ENCODE data around the gene COL4A2.
"Not testable (repeated sequence)": the region's sequence is repeated elsewhere in the genome, so short reads cannot be mapped to it uniquely, and the experiment has no call there.

COL4A2 gene

GRCh38 chr13:110382830-110383229 is 75.7 kb downstream of the COL4A2 start:
- no peak for DNase-seq

DNA sequence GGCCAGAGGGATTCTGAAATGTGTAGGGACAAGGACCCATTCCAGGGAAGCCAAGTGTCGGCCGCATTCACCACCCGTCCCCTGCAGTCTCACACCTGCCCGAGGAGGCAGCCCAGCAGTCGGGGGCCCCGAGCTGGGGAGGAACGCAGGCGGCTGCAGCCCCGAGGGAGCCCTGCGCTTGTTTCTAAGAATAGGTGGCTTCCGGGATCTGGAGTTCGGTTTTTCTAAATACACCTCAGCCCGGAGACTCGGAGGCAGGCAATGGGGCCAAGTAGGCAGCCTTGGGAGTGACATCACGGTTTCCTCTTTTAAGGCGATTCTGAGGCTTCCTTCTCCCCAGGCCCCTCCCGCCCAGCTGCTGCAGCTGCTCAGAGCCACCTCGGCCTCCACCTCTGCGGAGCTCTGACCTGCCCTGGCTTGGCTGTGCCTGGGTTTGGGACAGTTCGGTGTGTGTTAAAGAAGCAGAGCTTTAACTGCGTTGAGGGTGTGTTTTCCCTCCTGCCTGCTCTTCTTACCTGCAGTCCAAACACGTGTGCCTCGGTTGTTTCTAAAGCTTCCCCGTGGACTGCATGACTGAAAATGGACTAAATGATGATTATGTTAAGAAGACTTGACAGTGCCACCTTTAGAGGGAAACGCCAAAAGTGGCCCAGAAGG is 80.5 kb downstream of the COL4A2 start:
- DNase-seq = peak; percentile 8

DNA sequence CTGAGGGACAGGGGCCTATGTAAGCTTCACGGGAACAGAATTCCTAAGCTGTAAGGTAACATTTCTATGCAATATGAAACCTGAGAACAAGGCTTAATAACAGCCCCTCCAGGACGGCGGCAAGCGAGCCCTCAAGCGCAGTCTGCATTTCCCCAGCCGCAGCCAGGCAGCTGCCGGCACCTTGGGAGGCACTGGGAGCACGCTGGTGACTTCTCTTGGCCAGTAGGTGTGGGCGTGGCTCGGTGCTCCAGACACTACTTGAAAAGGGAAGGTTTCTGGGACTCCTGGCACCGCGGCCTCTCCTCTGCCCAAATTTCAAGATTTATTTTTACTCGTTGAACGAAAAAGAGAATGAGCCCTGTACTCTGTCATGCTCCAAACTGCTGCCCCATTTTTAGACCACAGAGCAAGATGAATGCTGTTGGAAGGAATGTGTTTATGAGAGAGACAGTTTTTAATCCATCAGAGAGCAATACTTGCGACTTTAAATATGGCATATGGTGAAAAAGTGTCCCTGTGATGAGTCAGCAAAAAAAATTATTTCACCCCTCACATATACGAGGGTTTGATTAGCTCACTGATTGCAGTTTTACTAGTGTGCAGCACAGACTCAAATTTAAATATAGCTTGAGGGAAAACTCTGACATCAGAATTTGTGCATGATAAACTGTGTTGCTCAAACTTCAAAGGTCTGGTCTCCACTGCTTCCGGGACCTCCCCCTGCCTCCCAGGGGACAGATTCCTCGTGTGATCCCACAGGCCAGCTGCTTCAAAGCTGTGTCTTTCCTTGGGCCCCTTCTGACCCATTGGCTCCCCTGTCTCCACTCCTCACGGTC is 81.2 kb downstream of the COL4A2 start:
- DNase-seq = no peak

DNA sequence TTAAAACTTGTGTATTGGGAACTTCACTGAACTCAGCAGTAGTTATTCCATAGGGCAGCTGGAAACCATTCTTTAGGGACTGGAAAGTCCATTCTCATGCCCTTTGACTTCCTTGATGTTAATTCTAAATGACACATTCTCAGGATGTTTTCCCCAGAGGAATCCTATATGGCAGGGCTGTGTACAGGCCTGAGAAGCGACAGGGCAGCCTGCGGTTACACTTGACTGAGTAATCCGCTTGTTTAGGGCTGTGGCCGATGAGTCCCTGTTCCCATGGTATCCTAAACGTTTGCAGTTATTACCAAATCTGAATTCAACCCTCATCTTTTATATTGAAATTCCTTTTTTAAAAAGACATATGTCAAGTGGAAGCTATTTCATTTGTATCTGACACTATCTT is 83.5 kb downstream of the COL4A2 start:
- no peak for DNase-seq

- DNase-seq = no peak
Measured at GRCh38 chr13:110391273-110391672, 84.2 kb downstream of the COL4A2 start.

- DNase-seq = no peak
Measured at GRCh38 chr13:110392510-110393240, 85.6 kb downstream of the COL4A2 start.

- no peak for DNase-seq
Measured at GRCh38 chr13:110393761-110394160, 86.7 kb downstream of the COL4A2 start.

DNA sequence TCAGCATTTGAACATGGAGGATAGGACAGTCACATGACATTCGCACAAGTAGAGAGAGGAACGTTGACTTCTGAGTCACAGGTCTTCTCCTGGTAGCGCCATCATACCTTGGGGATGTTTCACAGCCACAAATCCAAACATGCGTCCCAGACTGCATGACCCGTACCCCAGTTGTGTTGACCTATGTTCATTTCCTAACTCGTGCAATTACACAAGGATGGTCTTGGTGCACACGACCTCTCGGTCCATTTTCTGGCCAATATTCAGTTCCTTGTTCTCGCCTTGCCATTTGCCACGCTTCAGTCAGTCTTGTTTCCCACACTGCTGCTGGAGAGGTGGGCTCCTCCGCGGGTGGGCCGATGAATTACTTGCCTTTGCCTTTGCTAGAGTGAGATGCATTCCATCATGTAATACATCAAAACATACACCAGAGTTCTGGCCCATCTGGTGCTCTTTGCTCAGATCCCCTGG is 87.3 kb downstream of the COL4A2 start:
- no peak for DNase-seq

DNA sequence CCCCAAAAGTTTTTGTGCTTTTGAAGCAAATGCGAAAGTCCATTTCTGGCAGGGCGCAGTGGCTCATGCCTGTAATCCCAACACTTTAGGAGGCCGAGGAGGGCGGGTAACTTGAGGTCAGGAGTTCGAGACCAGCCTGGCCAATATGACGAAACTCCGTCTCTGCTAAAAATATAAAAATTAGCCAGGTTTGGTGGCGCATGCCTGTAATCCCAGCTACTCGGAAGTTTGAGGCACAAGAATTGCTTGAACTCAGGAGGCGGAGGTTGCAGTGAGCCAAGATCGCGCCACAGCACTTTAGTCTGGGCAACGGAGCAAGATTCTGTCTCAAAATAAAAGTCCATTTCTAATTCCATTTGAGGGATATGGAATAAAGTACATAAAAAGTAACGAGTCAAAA is 88.5 kb downstream of the COL4A2 start:
- not testable (repeated sequence) for DNase-seq

GRCh38 chr13:110396476-110396875 is 89.4 kb downstream of the COL4A2 start:
- DNase-seq = no peak

DNA sequence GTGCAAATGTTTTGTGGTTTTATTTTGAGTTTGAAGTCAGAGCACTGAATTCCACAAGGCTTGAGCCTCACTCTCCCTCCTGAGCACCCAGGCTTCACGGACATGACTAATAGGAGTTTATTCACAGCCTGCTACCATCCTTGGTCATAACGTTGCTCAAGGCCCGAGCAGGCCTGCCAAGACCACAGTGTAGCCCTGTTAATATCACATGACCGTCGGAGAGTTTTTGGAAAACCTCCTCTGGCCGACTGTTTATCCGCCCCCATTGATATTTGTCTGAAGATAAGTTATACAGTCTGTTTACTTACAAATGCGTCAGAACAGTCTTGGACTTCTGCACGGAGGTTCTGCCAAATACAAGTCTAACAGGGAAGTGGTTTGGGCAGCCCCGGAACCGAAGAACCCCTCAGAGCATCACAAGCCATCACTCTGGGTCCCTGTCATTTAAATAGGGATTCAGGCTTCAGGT is 89.9 kb downstream of the COL4A2 start:
- DNase-seq = no peak

DNA sequence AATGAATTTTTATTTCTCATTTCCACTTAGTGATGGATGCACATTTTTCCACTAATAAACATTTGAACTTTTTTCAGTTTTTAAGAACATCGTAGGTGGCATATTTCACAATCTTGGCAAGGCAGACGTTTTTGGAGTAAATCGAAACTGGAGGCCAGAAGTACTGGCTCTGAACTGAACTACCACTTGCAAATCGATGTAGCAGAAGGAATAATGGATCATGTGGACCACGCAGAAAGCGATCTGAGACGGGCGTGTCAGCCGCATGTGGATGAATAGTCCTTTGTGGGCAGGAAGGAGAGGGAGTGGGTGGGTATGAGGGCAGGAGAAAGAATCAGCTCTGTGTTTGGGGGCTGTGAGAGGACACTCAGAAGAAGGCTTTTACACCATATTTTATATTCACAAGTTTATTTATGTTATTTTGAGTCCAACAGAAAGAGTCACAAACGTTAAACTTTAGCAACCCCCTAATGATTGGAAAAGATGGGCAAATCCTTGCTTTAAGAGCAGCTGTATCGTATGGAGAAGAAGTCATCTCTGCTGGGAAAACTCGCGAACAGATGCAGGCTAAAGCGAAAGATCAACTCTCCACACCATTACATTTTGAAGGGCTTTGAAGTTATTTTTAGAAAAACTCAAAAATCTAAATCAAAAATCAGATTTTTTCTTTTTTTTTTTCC is 90.5 kb downstream of the COL4A2 start:
- DNase-seq = no peak

- DNase-seq = no peak
Measured at GRCh38 chr13:110398564-110399507, 91.8 kb downstream of the COL4A2 start.

- DNase-seq = no peak
Measured at GRCh38 chr13:110399801-110400200, 92.7 kb downstream of the COL4A2 start.

DNA sequence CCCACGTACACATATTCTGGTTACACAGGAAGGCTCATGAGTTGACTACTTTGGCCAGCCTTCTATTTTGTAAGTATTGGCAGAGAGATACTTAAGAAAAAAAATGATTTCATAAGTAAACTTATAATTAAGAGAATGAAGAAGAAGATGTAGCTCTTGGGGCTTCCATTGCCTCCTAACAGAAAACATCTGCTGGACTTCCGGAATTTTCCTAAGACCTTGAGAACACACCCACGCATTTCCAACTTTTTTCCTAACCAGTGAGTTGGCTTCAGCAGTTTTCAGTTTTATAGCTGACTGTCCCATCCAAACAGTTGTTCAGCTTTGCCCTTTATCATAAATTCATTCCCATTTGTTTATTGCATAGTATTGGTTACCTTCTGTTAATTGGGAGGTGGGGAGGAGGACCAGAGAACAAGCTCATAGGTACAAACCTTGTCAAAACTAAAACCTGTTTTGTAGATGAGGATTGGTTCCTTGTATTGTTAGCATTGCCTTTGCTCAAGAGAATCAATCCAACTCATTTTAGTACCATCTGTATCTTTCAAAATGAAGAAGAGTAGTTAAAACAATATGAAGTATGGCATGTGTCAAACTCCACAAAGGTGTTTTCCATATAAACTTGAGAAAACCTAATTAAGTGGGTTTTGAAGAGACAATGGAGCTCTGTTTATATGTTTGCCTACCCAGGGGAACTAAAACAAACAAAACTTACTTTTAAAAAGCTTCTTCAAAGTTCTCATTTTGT is 93.9 kb downstream of the COL4A2 start:
- no peak for DNase-seq

- DNase-seq = no peak
Measured at GRCh38 chr13:110402299-110403069, 95.4 kb downstream of the COL4A2 start.

DNA sequence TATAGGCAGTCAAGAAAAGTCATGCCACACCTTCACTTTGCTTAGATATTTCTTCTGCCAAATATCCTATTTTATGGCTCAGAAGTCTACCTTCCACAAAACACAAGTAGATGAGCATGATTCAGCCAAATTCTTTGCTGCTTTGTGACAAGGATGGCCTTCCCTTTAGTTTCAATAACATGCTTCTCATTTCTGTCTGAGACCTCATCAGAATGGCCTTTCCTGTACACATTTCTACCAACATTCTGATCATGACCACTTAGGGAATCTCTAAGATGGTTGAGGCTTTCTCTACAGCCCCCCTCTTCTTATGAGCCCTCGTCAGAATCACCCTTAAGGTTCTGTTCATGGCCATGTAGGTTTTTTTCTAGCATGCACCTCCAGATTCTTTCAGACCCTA is 96.2 kb downstream of the COL4A2 start:
- DNase-seq = no peak

- no peak for DNase-seq
Measured at GRCh38 chr13:110403721-110404120, 96.6 kb downstream of the COL4A2 start.

DNA sequence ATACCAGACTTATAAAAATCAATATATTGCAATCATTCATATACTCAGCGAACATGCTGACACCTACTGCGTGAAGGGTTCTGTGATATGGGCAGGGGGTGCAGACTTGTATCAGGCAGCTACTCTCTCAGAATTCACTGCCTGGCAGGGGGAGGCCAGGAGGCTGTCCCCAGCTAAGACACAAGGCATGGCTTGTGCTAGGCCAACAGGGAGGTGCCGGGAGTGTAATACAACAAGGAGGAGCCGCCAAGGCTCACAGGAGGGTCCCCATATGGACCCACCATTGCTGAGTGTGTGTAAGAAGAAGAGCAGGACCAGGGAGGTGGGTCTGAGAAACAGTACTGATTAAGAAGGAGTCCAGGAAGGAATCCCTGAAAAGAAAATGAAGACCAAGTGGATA is 97.2 kb downstream of the COL4A2 start:
- no peak for DNase-seq

Data from activated CD4-positive, alpha-beta T cell treated with anti-CD3 and anti-CD28 coated beads, Interleukin-2, amount 50 U/mL, for 16 hours (primary cell).